GM20431 (cell line): Measurements from ENCODE around the gene ARCN1.

Source experiments
- in situ Hi-C: fragments of 300-500 bp; cut with MseI, MboI; formaldehyde crosslinking; loops from one replicate; pipeline ENCODE4 v1.15.0; 2020; ENCODE audit warnings: low sequenced_read_pairs; ENCODE audit not compliant: unreplicated experiment

ARCN1 gene

DNA sequence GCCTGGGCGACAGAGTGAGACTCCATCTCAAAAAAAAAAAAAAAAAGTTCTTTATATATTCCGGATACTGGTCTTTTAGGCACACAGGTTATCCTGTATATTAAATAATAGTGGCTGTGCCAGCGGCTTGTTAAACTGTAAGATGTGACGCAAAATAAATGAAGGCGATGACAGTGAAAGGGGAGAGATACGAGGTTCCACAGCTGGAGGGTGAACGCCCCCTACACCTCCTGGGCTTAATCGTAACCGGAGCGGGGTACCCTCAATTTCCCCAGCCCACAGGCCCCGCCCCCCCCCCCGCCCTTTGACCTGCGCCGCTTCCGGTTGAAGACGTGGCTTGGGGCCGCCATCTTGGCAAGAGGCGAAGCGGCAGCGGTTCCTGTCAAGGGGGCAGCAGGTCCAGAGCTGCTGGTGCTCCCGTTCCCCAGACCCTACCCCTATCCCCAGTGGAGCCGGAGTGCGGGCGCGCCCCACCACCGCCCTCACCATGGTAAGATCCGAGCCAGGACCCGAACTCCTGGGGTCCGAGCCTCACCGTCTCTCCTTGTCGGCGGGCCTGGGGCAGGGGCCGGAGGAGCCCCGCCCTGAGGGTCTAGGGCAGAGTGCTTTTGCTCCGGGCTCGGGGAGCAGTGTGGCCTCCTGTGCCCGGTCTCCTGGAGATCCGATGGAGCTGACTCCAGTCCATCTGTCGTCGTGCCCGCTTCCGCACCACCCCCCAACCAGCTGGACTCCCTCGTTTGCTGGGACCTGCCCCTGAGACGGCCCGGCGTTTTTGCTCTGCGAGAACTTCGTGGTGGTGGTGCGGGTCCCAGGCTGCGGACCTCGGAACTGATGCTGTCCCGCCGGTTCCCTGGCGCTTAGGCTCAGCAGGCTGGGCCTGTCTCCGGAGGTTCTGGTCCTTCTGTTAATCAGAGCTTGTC lies at the start of gene ARCN1:
Gene ARCN1 (plus strand): TSS at position 349 of the 920 bp plus-strand sequence. CDS start 139 bp downstream, at position 488.
- in situ Hi-C loops = no loop called here

DNA sequence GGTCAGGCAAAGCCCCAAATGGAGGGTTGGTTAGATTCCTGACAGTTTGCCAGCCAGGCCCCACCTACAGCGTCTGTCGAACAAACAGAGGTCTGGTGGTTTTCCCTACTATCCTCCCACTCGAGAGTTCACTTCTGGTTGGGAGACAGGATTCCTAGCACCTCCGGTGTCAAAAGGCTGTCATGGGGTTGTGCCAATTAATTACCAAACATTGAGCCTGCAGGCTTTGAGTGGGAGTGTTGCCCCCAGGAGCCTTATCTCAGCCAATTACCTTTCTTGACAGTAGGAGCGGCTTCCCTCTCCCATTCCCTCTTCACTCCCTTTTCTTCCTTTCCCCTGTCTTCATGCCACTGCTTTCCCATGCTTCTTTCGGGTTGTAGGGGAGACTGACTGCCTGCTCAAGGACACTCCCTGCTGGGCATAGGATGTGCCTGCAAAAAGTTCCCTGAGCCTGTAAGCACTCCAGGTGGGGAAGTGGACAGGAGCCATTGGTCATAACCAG lies 49.6 kb upstream of the ARCN1 start:
- in situ Hi-C loops = no loop called here

GRCh38 chr11:118524356-118524755 lies 47.9 kb upstream of the ARCN1 start:
- in situ Hi-C loops = no loop called here

DNA sequence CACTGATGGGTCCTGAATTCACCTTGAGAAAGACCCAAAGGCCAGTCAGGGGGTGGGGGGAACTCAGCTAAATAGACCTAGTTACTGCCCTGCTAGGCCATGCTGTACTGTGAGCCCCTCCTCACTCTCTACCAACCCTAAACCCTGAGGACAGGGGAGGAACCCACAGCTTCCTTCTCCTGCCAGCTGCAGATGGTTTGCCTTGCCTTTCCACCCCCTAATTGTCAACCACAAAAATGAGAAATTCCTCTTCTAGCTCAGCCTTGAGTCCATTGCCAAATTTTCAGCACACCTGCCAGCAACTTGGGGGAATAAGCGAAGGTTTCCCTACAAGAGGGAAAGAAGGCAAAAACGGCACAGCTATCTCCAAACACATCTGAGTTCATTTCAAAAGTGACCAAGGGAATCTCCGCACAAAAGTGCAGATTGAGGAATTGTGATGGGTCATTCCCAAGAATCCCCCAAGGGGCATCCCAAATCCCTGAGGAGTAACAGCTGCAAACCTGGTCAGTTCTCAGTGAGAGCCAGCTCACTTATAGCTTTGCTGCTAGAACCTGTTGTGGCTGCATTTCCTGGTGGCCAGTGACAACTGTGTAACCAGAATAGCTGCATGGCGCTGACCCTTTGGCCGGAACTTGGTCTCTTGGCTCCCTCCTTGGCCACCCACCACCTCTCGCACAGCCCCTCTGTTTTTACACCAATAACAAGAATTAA lies 47.3 kb upstream of the ARCN1 start:
- in situ Hi-C loops = no loop called here

DNA sequence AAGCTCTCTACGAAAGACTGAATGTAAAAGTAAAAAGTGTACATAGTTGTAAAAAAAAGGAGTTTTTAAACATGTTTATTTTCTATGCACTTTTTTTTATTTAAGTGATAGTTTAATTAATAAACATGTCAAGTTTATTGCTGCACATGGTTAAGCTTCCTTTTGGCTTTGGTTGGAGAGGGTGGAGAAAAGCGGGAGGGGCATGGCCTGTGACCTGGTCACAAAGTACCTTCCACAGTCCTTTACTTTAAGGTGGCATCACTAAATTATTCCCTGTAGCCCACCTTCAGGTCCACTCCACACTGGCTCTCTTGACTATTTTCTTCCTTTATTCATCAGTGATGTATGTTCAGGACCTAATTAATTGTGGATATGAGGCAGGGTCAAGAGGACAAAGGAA lies 45.5 kb upstream of the ARCN1 start:
- in situ Hi-C loops = no loop called here

DNA sequence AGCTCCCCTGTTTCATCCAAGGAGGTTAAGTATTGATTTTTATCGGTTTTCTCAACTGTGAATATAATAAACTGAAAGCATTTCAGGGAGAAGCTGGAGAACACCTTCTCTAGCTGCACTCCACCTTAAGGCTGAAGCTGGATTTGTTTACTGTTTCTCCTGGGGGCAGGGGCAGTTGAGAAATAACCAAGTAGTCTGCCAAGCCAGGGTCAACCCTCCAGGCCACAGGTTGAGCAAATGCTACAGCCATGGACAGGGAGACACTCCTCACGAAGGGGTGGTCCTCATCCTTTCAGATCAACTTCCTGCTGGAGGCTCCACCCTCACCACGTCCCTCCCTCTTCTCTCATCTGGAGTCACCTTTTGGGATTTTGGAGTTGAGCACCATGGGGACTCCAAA lies 45.1 kb upstream of the ARCN1 start, which contains the start of gene TTC36:
Gene TTC36 (plus strand): TSS at position 366 of the 400 bp plus-strand sequence. CDS start 21 bp downstream, at position 387.
- in situ Hi-C loops = no loop called here

DNA sequence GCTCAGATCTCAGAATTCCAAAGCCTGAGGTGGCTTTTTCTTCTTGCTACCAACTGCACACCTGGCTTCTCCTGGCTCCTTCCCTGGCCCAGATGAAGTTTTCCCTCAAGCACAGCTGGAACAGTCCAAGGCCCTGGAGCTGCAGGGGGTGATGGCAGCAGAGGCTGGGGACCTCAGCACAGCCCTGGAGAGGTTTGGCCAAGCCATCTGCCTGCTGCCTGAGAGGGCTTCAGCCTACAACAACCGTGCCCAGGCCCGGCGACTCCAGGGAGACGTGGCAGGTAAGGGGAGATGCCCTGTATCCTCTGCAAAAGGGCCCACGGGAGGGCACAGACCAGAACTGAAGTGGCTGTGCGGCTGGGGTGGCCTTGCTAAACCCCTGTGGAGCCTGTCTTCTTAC lies 43.7 kb upstream of the ARCN1 start:
- in situ Hi-C loops = no loop called here

GRCh38 chr11:118529584-118530175 lies 42.5 kb upstream of the ARCN1 start:
- in situ Hi-C loops = no loop called here

DNA sequence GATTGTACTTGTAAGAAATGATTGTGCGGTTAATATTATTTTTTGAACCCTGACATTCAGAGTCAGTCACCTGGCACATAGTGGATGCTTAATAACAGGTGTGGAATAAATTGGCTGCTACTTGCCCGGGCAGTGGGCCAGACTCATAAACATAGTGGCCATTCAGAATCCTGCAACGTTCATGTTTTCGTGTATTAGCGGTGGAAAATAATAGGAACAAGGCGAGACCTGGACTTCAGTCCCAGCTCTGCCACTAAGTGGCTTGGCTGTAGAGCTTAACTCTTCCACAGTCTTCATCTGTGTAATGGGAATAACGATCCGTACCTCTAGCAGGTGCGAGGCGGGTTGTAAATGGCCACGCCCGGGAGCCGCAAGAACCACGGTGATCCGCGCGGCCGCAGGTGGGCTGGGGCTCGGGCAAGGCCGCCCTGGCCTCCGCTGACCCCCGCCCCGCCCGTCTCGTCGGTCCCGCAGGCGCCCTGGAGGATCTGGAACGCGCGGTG lies 42.0 kb upstream of the ARCN1 start:
- in situ Hi-C loops = no loop called here

- in situ Hi-C loops = no loop called here
These were observed 41.3 kb upstream of the ARCN1 start, which contains the start of gene TMEM25 for GRCh38 chr11:118530683-118531596. TMEM25 (plus strand) TSS chr11:118531192; CDS start chr11:118531802, 610 bp downstream.

DNA sequence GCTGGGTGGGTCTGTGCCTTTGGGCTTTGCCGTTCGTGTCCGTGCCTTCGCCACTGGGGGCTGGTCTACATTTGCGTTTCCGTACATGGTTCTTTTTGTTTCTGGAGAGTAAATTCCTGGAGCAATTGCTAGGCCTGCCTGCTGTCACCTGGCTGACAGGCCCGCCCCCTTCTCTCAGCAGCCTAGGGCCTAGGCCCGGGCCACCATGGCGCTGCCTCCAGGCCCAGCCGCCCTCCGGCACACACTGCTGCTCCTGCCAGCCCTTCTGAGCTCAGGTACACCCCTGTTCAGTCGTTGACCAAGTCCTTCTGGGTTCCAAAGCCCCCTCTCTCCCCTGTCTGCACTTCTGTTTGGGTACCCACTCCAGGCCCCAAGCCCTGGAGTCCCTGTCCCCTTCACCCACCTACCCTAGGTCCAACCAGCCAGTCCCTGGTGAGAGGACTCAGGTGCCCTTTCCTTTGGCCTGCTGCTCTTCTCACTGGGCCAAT lies 40.6 kb upstream of the ARCN1 start:
- in situ Hi-C loops = no loop called here

DNA sequence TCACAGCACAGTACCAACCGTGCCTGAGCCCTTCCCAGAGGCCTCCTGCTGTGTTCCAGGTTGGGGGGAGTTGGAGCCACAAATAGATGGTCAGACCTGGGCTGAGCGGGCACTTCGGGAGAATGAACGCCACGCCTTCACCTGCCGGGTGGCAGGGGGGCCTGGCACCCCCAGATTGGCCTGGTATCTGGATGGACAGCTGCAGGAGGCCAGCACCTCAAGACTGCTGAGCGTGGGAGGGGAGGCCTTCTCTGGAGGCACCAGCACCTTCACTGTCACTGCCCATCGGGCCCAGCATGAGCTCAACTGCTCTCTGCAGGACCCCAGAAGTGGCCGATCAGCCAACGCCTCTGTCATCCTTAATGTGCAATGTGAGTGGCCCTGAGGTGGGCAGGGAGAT lies 40.1 kb upstream of the ARCN1 start:
- in situ Hi-C loops = no loop called here

- in situ Hi-C loops = no loop called here
These were observed 39.1 kb upstream of the ARCN1 start for GRCh38 chr11:118532852-118533768.

GRCh38 chr11:118533769-118534729 lies 38.2 kb upstream of the ARCN1 start:
- in situ Hi-C loops = no loop called here

DNA sequence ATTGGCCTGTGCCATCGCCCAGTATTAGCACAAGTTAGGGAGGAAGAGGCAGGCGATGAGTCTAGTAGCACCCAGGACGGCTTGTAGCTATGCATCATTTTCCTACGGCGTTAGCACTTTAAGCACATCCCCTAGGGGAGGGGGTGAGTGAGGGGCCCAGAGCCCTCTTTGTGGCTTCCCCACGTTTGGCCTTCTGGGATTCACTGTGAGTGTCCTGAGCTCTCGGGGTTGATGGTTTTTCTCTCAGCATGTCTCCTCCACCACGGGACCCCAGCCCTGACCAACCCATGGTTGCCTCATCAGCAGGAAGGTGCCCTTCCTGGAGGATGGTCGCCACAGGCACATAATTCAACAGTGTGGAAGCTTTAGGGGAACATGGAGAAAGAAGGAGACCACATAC lies 36.9 kb upstream of the ARCN1 start:
- in situ Hi-C loops = no loop called here

DNA sequence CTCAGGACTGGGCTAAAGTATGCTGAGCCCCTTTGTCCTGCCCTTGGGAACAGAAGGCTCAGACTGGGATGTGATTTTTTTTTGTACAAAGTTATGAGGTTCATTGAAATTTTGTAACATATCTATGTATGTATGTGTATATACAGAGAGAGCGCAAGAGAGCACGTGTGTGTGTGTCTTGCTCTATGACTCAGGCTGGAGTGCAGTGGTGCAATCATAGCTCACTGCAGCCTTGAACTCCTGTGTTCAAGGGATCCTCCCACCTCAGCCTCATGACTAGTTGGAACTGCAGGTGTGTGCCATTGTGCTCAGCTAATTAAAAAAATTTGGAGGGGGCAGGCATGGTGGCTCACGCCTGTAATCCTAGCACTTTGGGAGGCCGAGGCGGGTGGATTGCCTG lies 35.5 kb upstream of the ARCN1 start:
- in situ Hi-C loops = no loop called here

DNA sequence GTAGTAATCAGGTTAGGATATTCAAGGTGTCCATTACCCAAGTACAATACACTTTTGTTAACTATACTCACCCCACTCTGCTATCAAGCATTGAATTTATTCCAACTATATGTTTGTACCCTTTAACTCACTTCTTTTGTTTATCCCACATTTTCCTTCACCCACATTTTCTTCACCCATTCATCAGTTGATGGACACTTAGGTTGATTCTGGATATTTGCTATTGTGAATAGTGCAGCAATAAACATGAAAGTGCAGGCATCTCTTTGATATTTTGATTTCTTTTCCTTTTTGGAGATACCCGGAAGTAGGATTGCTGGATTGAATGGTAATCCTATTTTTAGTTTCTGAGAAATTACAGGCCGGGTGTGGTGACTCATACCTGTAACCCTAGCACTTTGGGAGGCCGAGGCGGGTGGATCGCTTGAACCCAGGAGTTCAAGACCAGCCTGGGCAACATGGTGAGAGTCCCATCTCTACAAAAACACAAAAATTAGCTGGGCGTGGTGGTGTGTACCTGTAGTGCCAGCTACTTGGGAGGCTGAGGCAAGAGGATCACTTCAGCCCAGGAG lies 34.7 kb upstream of the ARCN1 start:
- in situ Hi-C loops = no loop called here
